ENCODE data around the gene SMOC1. TPM values are rescaled to one million over a fixed set of nuclear protein-coding genes. Genes with fewer than 3 reads are reported as not detected.
A peak's percentile ranks its signal among the peaks of the same experiment; 100 is the strongest.

SMOC1 gene
- total RNA-seq, 2 donors from 2014 or later, result not detected

DNA sequence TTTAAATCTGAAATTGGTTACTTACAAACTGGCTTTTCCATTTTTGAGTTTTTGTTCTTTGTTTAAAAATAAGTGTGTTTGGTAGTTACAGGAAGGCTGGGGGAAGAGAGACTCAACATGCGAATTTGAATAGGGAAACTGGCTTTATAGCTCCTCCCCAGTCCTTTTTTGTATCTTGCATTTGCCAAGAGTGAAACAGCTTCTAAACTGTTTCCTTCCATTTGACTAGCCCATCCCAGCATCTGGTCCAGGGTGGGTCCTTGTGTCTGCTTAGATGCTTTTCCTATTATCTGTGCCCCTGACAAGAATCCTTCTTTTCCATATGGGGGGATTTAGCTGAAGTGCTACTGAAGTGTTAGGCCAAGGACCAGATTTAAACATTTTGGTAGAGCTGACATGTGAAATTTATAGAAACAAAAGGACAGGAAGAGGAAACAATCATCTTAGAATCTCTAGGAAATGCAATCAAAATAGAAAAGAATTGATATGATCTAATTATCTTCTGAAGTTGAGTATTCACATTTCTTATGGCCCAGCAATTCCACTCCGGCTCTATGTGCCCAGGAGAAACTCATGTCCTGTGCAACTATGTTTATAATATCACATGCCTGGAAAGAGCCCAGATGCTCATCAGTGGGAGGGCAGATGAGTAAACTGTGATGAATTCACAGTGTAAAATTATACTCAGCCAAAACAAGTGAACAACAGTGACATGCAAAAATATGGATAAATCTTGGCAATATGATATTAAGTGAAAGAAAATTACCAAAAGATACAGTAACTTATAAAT is 7.4 kb downstream of the SMOC1 start:
- WGBS, 2 experiments (ENCODE audit: insufficient coverage in 1 of 2, insufficient read length in 1 of 2), result 88% methylated on average over 1 to 2 of the region's 2 CpGs
- Mint-ChIP-seq H3K36me3 (ENCODE audit: low read depth) (no peaks in the 10 kb centered on the region), H3K4me3 (no peak overlapping the region), H3K4me1 (no peaks in the 10 kb centered on the region), H3K27me3 (ENCODE audit: insufficient read depth) (peaks cover 20% of the 10 kb centered on the region), H3K9me3 (peaks cover 10% of the 10 kb centered on the region), H3K27ac (no peak overlapping the region)
- H3K36me3 ChIP-seq (ENCODE audit: control insufficient read depth, insufficient read depth, low read length), result no peaks in the 10 kb centered on the region
- no peak overlapping the region for H3K9ac ChIP-seq (ENCODE audit: extremely low read depth, low read length, poor library complexity, severe bottlenecking)
- peaks cover 14% of the 10 kb centered on the region for H3K9me3 ChIP-seq (ENCODE audit: control insufficient read depth, low read length)
- DNase-seq, result no peak
- TF ChIP-seq, protein P1, sequence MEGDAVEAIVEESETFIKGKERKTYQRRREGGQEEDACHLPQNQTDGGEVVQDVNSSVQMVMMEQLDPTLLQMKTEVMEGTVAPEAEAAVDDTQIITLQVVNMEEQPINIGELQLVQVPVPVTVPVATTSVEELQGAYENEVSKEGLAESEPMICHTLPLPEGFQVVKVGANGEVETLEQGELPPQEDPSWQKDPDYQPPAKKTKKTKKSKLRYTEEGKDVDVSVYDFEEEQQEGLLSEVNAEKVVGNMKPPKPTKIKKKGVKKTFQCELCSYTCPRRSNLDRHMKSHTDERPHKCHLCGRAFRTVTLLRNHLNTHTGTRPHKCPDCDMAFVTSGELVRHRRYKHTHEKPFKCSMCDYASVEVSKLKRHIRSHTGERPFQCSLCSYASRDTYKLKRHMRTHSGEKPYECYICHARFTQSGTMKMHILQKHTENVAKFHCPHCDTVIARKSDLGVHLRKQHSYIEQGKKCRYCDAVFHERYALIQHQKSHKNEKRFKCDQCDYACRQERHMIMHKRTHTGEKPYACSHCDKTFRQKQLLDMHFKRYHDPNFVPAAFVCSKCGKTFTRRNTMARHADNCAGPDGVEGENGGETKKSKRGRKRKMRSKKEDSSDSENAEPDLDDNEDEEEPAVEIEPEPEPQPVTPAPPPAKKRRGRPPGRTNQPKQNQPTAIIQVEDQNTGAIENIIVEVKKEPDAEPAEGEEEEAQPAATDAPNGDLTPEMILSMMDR (conservative IDR thresholded peaks at IDR 0.05), result no peak
- H3K4me3 ChIP-seq (ENCODE audit: low read length), result no peak overlapping the region
- no peaks in the 10 kb centered on the region for H3K4me1 ChIP-seq (ENCODE audit: control insufficient read depth, insufficient read depth, low read length)
- peaks cover 4% of the 10 kb centered on the region for H3K27me3 ChIP-seq (ENCODE audit: control insufficient read depth, insufficient read depth, low read length, poor library complexity, severe bottlenecking)
- no peak overlapping the region for H3K27ac ChIP-seq (ENCODE audit: low read depth, low read length)

DNA sequence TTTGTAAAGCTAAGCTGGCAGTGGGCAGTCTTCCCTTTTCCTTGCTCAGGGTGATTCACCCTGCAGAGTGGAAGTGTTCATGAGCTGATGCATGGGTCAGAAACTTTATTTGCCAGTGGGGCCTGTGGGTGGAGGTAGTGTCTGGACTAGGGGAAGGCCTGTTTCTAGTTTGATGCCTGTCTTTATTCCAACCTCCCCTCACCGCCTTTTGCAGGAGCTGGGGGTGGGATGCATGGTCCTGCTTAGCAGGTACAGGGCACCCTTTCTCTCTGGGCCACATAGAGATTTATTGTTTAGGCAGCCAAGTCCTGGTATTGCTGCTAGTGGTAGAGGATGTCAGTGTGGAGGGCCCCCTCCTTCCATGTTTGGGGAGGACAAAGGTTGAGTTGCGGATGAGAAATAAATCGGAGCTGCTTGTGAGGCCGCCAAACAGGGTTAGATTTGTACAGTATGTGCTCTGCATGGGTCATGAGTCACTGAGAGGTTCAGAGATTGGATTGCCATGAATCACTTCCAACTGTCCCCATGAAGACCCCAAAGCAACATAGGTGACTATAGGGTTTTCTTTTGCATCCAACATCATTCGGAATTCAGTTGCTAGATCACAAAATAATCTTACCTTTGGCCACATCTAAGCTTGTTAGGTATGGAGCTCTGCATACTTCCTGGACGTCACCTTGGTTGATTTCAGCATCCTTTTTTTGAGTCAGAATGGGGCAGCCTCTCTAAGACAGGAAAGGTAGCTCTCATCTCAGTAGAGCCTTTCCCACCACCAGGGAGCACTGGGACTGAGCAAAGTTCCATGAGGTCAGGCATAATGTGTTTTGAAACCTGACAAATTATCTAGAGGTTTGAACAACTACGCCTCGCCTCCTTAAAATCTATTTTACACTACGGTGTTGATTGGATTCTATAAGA is 8.8 kb downstream of the SMOC1 start:
- 93 to 98% methylated on average over 8 to 9 of the region's 9 CpGs for WGBS, 2 experiments (ENCODE audit: insufficient coverage in 1 of 2, insufficient read length in 1 of 2)
- H3K27ac ChIP-seq (ENCODE audit: low read depth, low read length), result no peak overlapping the region
- no peak overlapping the region for H3K9ac ChIP-seq (ENCODE audit: extremely low read depth, low read length, poor library complexity, severe bottlenecking)
- H3K27me3 ChIP-seq (ENCODE audit: control insufficient read depth, insufficient read depth, low read length, poor library complexity, severe bottlenecking), result no peaks in the 10 kb centered on the region
- DNase-seq, result no peak
- no peak overlapping the region for H3K27ac Mint-ChIP-seq
- peaks cover 14% of the 10 kb centered on the region for H3K9me3 ChIP-seq (ENCODE audit: control insufficient read depth, low read length)
- no peak overlapping the region for H3K4me3 Mint-ChIP-seq
- H3K9me3 Mint-ChIP-seq, result peaks cover 10% of the 10 kb centered on the region
- no peaks in the 10 kb centered on the region for H3K36me3 ChIP-seq (ENCODE audit: control insufficient read depth, insufficient read depth, low read length)
- H3K4me1 ChIP-seq (ENCODE audit: control insufficient read depth, insufficient read depth, low read length), result no peaks in the 10 kb centered on the region
- no peak overlapping the region for H3K4me3 ChIP-seq (ENCODE audit: low read length)
- no peaks in the 10 kb centered on the region for H3K4me1 Mint-ChIP-seq
- no peaks in the 10 kb centered on the region for H3K36me3 Mint-ChIP-seq (ENCODE audit: low read depth)
- peaks cover 10% of the 10 kb centered on the region for H3K27me3 Mint-ChIP-seq (ENCODE audit: insufficient read depth)
- TF ChIP-seq, protein P1 (conservative IDR thresholded peaks at IDR 0.05), result peak; percentile 30

- Mint-ChIP-seq H3K9me3 (peaks cover 12% of the 10 kb centered on the region), H3K4me1 (no peaks in the 10 kb centered on the region), H3K27me3 (ENCODE audit: insufficient read depth) (peaks cover 16% of the 10 kb centered on the region), H3K27ac (no peak overlapping the region), H3K4me3 (no peak overlapping the region), H3K36me3 (ENCODE audit: low read depth) (no peaks in the 10 kb centered on the region)
- Histone ChIP-seq H3K4me1 (ENCODE audit: control insufficient read depth, insufficient read depth, low read length) (no peaks in the 10 kb centered on the region), H3K9me3 (ENCODE audit: control insufficient read depth, low read length) (peaks cover 10% of the 10 kb centered on the region), H3K9ac (ENCODE audit: extremely low read depth, low read length, poor library complexity, severe bottlenecking) (no peak overlapping the region), H3K27me3 (ENCODE audit: control insufficient read depth, insufficient read depth, low read length, poor library complexity, severe bottlenecking) (no peaks in the 10 kb centered on the region), H3K4me3 (ENCODE audit: low read length) (no peak overlapping the region), H3K27ac (ENCODE audit: low read depth, low read length) (no peak overlapping the region), H3K36me3 (ENCODE audit: control insufficient read depth, insufficient read depth, low read length) (no peaks in the 10 kb centered on the region)
- WGBS, 2 experiments (ENCODE audit: insufficient coverage in 1 of 2, insufficient read length in 1 of 2), result 58 to 62% methylated on average over 6 to 8 of the region's 8 CpGs
- peak; percentile 67 for DNase-seq
- TF ChIP-seq, protein P1 (conservative IDR thresholded peaks at IDR 0.05), result peak; percentile 54
Measured at GRCh38 chr14:69891422-69891821, 12.2 kb downstream of the SMOC1 start.

All from endodermal cell (in vitro differentiated cells).